Measurements from ENCODE around the gene SLC29A3. TPM values are rescaled to one million over a fixed set of nuclear protein-coding genes. Genes with fewer than 3 reads are reported as not detected.

SLC29A3 gene
- total RNA-seq, 1 donor from 2014 or later, result 3.4 TPM

Other genes with a start within 250 kb of the SLC29A3 start
- gene UNC5B, start 106.7 kb upstream of the SLC29A3 start, total RNA-seq, result 0.35 and 0.80 TPM in 2 replicates
- gene CDH23, start 77.7 kb downstream of the SLC29A3 start, total RNA-seq, result not detected in 2 replicates

Data from renal cortical epithelial cell (primary cell).